KOPT-K1 (cell line): ENCODE data around the gene OR52L1.
"Not testable (repeated sequence)": the region's sequence is repeated elsewhere in the genome, so short reads cannot be mapped to it uniquely, and the experiment has no call there.

Source experiments
- H3K27ac ChIP-seq: fragments of 200-600 bp; sonication (generic); 2 replicates; pipeline ENCODE4 v1.5.1; 2016; ENCODE audit warnings: antibody characterized with exemption, mild to moderate bottlenecking, low read depth, low read length; ENCODE audit not compliant: poor library complexity, severe bottlenecking
- H3K36me3 ChIP-seq: fragments of 200-600 bp; sonication (generic); 2 replicates; pipeline ENCODE4 v1.5.1; 2017; ENCODE audit warnings: antibody characterized with exemption, mild to moderate bottlenecking, low read length, moderate library complexity; ENCODE audit not compliant: insufficient read depth
- H3K9me3 ChIP-seq: fragments of 200-600 bp; sonication (generic); 2 replicates; pipeline ENCODE4 v1.5.1; 2017; ENCODE audit warnings: antibody characterized with exemption, low read length, mild to moderate bottlenecking; ENCODE audit not compliant: insufficient read depth, poor library complexity, severe bottlenecking

OR52L1 gene

DNA sequence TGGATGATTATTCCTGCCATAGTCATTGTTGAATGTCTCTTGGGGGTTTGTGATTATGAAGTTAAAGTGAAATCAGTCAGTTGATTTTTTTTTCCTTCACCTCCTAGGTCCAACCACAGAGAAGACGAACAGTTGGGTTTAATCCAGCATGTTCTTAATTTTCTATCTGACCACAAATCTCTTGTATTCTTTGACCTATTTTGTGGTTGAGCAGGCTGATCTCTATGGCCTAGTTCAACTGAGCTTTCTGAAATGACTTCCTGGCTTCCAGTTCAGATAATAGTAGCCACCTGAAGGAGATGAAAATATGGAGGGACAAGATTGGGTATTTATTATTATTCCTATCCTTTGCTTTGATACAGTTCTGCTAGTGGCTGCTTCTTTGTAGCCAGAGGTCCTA, 13.3 kb downstream of the OR52L1 start:
- Histone ChIP-seq H3K27ac (no peak overlapping the region), H3K9me3 (no peaks in the 10 kb centered on the region), H3K36me3 (no peaks in the 10 kb centered on the region)

DNA sequence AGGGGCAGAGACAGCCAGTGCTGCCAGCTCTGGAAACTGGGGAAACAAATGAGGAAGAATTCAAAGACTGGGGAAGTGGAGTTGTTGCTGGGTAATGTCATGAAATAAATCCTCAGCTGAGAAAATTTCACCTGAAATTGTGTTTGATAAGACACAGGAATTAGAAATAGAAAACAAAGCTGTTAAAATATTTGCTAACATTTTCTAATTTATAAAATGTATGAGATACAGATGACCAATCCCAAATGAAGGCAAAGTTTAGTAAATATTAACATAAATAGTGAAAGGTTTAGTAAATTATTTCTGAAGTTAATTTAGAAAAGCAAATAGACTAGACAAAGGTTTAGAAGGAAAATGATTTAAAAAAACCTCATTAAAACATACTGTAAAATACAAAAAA, 18.4 kb downstream of the OR52L1 start, which contains the start of gene OR56A5:
OR56A5 (minus strand) TSS at position 101 of the 400 bp plus-strand sequence; CDS start at position 101, 0 bp downstream.
- Histone ChIP-seq H3K27ac (no peak within 1 kb of the TSS), H3K9me3 (peaks cover 3% of the 10 kb centered on the region), H3K36me3 (no peaks in the 10 kb centered on the region)

DNA sequence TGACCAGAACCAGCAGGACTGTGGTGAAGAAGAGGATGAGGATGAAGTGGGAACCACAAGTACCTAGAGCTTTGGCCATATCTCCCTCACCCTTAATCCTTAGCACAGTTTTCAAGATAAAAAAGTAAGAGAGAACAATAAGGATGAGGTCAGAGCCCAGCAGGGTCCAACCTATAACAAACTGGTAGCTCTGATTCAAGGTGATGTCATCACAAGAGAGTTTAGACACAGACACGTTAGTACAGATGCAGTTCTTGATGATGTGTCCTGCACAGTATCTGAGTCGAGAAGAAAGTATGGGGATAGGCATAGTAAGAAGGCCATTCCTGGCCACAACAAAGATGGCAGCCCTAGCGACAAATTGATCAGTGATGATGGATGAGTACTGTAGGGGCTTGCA, 19.1 kb downstream of the OR52L1 start:
- H3K27ac ChIP-seq, result no peak overlapping the region
- H3K36me3 ChIP-seq, result no peaks in the 10 kb centered on the region
- peaks cover 3% of the 10 kb centered on the region for H3K9me3 ChIP-seq

DNA sequence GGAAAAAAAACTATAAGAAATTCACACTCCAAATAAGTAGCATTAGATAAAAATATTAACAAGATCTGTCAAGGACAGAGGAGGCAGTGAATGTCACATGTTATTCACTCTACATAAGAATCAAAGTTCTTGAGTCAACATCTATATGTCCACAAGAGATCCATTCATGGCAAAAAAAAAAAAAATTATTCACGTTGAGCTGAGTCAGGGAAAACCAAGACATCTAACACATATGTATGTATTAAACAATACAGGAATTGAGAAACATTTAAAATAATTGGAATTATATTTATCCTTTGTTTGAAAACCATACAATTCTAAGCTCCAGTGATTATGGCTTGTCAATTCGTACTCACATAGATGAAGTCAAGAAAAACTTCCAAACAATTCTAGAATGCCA, 19.8 kb downstream of the OR52L1 start:
- H3K27ac ChIP-seq, result no peak overlapping the region
- H3K9me3 ChIP-seq, result peaks cover 3% of the 10 kb centered on the region
- H3K36me3 ChIP-seq, result no peaks in the 10 kb centered on the region

DNA sequence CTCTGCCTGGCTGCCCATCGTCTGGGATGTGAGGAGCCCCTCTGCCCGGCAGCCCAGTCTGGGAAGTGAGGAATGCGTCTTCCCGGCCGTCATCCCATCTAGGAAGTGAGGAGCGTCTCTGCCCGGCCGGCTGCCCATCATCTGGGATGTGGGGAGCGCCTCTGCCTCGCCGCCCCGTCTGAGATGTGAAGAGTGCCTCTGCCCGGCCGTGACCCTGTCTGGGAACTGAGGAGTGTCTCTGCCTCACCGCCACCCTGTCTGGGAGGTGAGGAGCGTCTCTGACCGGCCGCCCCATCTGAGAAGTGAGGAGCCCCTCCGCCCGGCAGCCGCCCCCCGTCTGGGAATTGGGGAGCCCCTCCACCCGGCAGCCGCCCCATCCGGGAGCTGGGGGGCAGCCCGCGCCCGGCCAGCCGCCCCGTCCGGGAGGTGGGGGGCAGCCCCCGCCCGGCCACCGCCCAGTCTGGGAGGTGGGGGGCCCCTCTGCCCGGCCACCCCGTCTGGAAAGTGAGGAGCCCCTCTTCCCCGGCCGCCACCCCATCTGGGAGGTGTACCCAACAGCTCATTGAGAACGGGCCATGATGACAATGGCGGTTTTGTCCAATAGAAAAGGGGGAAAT, 26.0 kb downstream of the OR52L1 start:
- peaks cover 11% of the 10 kb centered on the region for H3K9me3 ChIP-seq
- not testable (repeated sequence) for H3K27ac ChIP-seq, H3K36me3 ChIP-seq

DNA sequence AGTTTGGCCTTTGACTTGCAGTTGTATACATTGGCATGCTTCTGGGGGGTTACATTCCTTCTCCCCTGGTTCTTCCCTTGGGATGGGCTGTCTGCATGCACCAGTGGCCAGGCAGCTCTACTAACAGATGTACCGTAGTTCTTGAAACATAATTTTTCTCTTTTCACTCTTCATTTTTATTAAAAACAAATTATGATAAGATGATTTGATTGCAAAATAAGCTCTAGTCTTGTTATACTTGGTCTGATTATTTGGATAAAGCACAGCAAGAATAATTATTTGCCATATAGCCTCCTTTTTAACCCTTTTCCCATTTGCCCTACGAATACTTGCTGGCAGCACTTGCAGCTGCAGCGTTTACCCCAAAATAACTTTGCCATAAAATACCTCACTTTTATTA, 31.2 kb downstream of the OR52L1 start:
- no peak overlapping the region for H3K27ac ChIP-seq
- no peaks in the 10 kb centered on the region for H3K36me3 ChIP-seq
- H3K9me3 ChIP-seq, result peaks cover 8% of the 10 kb centered on the region

DNA sequence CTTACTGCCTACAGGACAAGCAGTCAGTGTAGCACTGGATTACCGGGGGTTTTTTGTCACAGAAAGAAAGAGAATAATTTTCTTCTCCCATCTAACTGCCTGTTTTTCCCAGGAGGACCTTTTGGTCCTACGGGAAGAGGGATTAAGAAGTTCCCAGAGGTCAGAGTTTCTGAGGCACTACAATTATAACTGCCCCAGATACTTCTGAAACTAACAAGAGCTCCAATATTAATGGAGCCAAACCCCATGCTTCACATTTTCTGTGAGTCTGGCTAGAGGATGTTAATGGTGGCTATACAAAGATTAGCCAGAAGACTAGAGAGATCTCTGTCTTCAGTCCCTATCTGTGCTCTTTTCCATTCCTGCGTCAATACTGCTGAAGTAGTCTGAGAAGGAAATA, 44.8 kb downstream of the OR52L1 start, which contains the start of gene OR56A3:
OR56A3 (plus strand) TSS at position 301 of the 400 bp plus-strand sequence. CDS start 5,096 bp downstream, outside the sequence.
- no peaks in the 10 kb centered on the region for H3K36me3 ChIP-seq
- H3K9me3 ChIP-seq, result no peaks in the 10 kb centered on the region
- H3K27ac ChIP-seq, result no peak within 1 kb of the TSS

DNA sequence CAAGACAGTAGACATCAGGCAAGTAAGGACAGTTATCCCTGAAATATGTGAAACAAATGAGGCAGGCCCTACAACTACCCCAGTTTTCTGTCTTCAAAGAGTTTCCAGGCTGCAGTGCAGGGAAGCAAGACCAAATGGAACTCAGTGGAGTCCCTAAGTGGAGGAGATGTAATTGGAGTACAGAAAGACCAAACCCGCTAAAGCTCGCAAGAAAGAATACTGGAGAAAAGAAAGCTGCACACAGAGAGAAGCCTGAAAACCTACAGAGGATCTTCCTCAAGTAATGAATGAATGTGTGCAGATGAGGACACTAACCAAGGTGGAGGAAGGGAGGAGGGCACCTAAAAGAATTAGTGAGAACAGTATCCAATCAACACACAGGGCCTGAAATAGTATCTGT, 46.0 kb downstream of the OR52L1 start:
- Histone ChIP-seq H3K36me3 (no peaks in the 10 kb centered on the region), H3K9me3 (no peaks in the 10 kb centered on the region)

DNA sequence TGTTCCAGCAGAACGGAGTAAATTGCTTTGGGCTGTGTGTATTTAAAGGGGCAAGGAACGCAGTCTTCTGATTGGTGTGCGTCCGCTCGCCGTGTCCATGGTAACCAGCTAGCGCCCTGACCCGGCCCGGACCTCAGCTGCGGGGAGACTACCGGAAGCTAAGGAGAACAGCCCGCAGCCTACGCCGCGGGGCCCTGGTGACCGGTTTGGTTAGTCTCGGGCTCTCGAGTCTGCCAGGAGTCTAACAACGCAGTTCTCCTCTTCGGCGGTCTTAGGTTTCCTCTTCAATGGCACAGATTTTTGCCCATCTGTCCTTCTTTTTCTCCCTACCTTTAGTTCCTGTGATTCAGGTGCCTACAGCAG, 48.2 kb downstream of the OR52L1 start:
- Histone ChIP-seq H3K36me3 (no peaks in the 10 kb centered on the region), H3K27ac (no peak overlapping the region), H3K9me3 (no peaks in the 10 kb centered on the region)

More for the DNA sequence above, 46.0 kb downstream of the OR52L1 start:
- no peak overlapping the region for H3K27ac ChIP-seq

DNA sequence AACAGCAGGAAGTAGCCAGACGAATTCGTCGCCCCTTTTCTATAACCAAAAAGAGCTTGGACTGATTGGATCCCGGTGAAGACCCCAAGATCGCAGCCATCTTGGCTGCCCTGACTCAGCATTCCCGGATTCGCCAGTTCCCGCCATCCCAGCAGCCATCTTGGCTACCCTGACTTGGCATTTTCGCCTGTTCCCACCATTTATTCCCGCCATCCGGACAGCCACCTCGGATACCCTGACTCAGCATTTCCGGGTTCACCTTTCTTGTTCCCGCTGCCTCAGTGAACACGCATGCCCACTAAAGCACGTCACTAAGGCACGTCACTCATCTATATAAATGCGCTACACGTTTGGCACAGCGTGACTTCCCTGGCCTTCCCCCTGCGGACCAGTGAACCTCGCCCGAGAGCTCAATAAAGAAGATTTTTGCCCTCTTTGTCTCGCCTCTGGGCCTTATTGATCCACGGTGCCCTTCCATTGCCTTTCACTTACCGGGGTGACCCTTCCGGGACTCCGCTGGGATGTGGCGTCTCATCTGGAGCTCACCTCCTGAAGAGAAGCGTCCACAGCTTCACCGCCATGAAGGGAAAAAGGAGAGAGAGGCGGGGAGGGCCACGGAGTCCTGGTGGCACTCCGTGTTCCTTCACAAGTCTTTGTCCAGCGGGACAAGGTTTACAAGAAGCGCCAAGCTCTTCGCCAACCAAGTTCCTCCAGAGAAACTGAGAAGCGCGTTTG, 48.8 kb downstream of the OR52L1 start:
- no peak overlapping the region for H3K27ac ChIP-seq
- H3K9me3 ChIP-seq, result no peaks in the 10 kb centered on the region
- no peaks in the 10 kb centered on the region for H3K36me3 ChIP-seq
